Ectodermal cell (in vitro differentiated cells): ENCODE measurements around the gene IER5.
"Not testable (repeated sequence)": the region's sequence is repeated elsewhere in the genome, so short reads cannot be mapped to it uniquely, and the experiment has no call there.

Experiments
- H3K27ac ChIP-seq: 2 replicates; pipeline ENCODE4 v1.7.0; 2013; ENCODE audit warnings: mild to moderate bottlenecking, low read depth, low read length; ENCODE audit not compliant: insufficient read depth, poor library complexity, severe bottlenecking
- H3K27me3 ChIP-seq: 2 replicates; pipeline ENCODE4 v1.7.0; 2013; ENCODE audit warnings: mild to moderate bottlenecking, low read length; ENCODE audit not compliant: insufficient read depth, control insufficient read depth, poor library complexity, severe bottlenecking
- H3K36me3 ChIP-seq: one replicate; pipeline ENCODE4 v1.7.0; 2013; ENCODE audit warnings: low read length; ENCODE audit not compliant: control insufficient read depth, insufficient read depth
- H3K4me1 ChIP-seq: one replicate; pipeline ENCODE4 v1.7.0; 2013; ENCODE audit warnings: low read length; ENCODE audit not compliant: control insufficient read depth, insufficient read depth
- H3K4me3 ChIP-seq: 2 replicates; pipeline ENCODE4 v1.7.0; 2013; ENCODE audit warnings: low read depth, low read length, control low read depth; ENCODE audit not compliant: insufficient read depth
- H3K9me3 ChIP-seq: 2 replicates; pipeline ENCODE4 v1.7.0; 2013; ENCODE audit warnings: mild to moderate bottlenecking, low read length, moderate library complexity; ENCODE audit not compliant: control insufficient read depth
- WGBS, 2 experiments: methylation state at CpG; one replicate each; pipeline ENCODE4 v1.1.7; 2013; ENCODE audit warnings: missing lambda C conversion rate in 2 of 2; 5-methylcytosine and 5-hydroxymethylcytosine counted together

IER5 gene

DNA sequence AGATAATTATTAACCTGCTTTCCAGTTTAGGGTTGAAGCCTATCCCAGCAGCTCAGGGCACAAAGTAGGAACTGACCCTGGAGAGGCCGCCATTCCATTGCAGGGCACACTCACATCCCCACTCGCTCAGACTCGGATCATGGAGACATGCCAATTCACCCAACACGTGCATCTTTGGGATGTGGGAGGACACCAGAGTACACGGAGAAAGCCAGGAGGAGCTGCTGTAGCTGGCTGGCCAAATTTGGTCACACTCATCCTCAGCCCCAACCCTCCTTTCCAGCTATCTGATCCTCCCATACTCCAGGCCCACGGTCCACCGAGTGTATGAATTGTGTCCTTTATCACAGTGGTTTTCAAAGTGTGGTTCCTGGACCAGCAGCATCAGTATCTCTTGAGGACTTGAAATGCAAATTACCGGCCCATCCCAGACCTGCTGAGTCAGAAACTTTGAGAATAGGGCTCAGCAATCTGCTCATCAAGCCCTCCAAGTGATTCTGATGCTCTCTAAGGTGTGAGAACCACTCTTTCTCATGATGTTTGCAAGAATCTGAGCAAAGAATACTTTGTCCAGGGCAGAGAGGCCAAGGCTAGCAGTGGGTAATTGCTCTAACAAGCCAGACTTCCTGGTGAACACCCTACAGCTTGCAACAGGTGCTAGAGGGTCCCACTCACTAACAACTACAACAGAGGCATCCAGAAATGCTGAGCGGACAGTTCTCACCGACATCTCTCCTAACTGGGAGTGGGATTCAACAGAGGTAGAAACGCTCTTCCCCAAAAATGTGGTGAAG lies 26.3 kb downstream of the IER5 start:
- Histone ChIP-seq H3K9me3 (no peaks in the 10 kb centered on the region), H3K36me3 (no peaks in the 10 kb centered on the region), H3K4me3 (no peak overlapping the region), H3K27me3 (no peaks in the 10 kb centered on the region), H3K27ac (no peak overlapping the region), H3K4me1 (peaks cover 33% of the 10 kb centered on the region)
- 94 to 95% methylated on average over 11 of the region's 11 CpGs for WGBS, 2 experiments

DNA sequence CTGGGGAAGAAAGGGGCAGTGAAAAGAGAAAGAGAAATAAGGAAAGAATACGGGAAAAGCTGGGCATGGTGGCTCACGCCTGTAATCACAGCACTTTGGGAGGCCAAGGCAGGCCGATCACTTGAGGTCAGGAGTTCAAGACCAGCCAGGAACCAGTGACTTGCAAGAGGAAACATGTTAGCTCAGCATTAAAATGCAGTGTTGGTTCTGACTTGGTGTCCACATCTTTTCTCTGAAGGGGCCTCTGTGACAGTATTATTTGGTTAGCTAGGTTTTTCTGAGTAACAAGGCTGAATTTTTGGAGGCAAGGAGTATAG lies 26.8 kb downstream of the IER5 start:
- H3K4me3 ChIP-seq, result no peak overlapping the region
- H3K36me3 ChIP-seq, result no peaks in the 10 kb centered on the region
- H3K27ac ChIP-seq, result no peak overlapping the region
- H3K4me1 ChIP-seq, result peaks cover 27% of the 10 kb centered on the region
- WGBS, 2 experiments, result 93 to 94% methylated on average over 3 of the region's 3 CpGs
- no peaks in the 10 kb centered on the region for H3K27me3 ChIP-seq
- H3K9me3 ChIP-seq, result no peaks in the 10 kb centered on the region

DNA sequence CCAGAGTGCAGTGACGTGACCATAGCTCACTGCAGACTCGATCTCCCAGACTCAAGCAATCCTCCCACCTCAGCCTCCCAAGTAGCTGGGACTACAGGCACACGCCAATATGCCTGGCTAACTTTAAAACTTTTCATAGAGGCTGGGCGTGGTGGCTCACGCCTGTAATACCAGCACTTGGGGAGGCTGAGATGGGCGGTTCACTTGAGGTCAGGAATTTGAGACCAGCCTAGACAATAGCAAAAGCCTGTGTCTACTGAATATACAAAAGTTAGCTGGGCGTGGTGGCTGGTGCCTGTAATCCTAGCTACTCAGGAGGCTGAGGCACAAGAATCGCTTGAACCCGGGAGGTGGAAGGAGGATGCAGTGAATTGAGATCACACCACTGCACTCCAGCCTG lies 27.5 kb downstream of the IER5 start:
- H3K9me3 ChIP-seq, result not testable (repeated sequence)
- 92 to 95% methylated on average over 9 of the region's 9 CpGs for WGBS, 2 experiments

DNA sequence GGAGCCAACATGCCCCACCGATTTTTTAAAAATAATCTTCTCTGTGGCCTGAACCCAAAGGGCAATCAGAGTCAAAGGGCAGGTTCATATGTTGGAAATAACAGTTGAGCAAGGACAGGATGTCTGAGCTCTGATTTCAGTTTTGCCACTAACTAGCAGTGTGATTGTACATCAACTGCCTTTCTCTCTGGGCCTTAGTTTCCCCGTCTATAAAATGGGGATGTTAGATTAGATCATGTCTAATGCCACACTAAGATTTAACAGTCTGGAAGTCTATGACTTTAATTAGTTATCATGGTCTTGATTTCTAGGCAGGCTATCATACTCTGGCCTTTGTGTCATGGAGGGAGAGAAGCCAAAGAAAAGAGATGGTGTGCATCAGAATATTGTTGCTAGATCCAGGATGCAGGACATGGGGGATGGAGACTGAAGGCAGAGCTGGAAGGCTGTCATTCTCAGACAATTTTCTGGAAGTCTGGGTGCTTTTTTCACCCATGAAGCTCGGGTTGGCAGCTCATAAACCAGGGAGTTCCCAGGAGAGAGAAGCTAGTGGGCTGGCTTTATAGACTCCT lies 28.4 kb downstream of the IER5 start:
- H3K4me3 ChIP-seq, result no peak overlapping the region
- H3K27ac ChIP-seq, result no peak overlapping the region

More for the DNA sequence above, 27.5 kb downstream of the IER5 start:
- H3K36me3 ChIP-seq, H3K4me3 ChIP-seq, H3K27ac ChIP-seq, H3K27me3 ChIP-seq: not testable (repeated sequence)
- H3K4me1 ChIP-seq, result peaks cover 25% of the 10 kb centered on the region

DNA sequence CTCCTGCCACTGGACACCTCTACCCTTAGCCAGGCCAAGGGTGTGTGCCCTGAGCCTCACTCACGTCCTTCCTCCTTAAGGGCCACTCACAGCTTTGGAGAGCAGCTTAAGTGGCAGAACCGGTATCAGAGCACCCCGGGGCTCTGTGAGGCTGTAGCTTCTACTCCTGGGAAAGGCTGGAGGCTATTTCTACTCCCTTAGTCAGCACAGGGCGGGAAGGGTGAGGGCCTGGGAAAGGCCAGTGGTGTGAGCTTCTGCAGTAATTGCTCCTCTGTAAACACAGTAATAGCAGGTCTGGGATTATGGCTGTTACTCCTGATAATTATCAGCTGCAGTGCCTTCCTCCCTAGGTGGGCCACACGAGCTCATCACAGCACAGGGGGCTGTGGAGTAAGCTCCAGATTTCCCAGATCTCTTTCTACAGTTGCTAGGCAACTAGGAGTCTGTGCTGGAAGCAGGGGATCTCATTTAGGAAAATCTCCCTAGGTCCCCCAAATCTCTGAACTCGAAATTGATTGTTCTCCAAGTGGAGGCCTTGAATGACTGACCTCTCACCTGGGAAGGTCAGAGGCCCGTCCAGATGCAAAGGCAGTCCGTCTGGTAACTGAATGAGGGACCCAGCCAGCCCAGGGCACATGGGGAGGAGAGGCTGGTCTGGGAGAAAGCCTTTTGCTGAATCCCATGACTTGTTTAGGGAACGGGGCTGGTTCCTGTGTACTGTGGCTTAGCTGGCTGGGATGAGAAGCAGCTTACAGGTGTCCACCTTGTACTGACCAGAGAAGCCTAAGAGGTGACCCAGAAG lies 29.3 kb downstream of the IER5 start:
- H3K36me3 ChIP-seq, result no peaks in the 10 kb centered on the region
- H3K27ac ChIP-seq, result peak overlapping the region; percentile 56
- no peaks in the 10 kb centered on the region for H3K27me3 ChIP-seq
- no peak overlapping the region for H3K4me3 ChIP-seq
- WGBS, 2 experiments, result 60 to 64% methylated on average over 9 of the region's 9 CpGs
- peaks cover 25% of the 10 kb centered on the region for H3K4me1 ChIP-seq
- no peaks in the 10 kb centered on the region for H3K9me3 ChIP-seq

More for the DNA sequence above, 28.4 kb downstream of the IER5 start:
- H3K9me3 ChIP-seq, result no peaks in the 10 kb centered on the region
- no peaks in the 10 kb centered on the region for H3K27me3 ChIP-seq
- 88 to 89% methylated on average over 3 of the region's 3 CpGs for WGBS, 2 experiments
- H3K4me1 ChIP-seq, result peaks cover 25% of the 10 kb centered on the region
- no peaks in the 10 kb centered on the region for H3K36me3 ChIP-seq

DNA sequence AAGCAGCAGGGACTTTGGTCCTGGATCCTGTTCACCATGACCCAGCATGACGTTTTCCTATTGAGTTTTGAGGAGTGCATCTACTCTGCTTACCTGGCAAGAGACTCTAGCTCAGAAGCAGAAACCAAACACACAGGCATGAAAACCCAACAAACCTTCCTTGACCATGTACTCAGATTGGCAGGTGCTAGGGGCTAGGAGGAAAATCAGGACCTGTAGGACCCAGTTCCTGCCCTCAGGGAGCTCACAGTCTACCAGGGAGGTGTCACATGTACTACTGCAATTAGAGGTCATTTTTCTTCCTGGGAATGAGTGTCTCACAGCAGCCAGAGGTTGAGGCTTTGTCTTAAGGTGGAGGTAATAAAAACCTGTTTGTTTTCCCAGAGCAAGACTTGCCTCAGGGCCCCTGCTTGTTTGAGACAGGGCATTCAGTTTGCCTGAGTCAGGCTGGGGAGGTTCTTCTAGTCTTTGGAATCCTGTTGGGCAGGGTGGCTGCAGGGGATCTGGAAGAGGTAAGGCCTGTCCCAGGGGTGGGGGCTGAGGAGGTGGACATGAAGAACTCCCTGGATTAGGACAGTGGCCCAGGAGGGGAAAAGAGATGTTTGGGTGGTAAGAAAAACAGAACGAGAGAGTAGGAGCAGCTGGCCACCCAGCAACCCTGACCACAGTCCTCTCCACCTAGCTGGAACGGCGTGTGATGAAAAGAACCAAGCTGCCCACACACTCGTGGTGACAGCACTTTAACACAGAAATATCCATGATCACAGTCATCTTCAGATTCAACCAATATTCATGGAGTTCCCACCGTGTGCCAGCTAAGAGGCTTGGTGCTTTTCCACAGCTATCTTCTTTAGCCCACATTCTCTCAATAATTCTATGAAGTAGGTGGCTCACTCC lies 30.8 kb downstream of the IER5 start:
- H3K4me1 ChIP-seq, result peaks cover 18% of the 10 kb centered on the region
- no peak overlapping the region for H3K27ac ChIP-seq
- H3K4me3 ChIP-seq, result no peak overlapping the region
- 90 to 93% methylated on average over 6 of the region's 6 CpGs for WGBS, 2 experiments
- H3K27me3 ChIP-seq, result no peaks in the 10 kb centered on the region
- no peaks in the 10 kb centered on the region for H3K36me3 ChIP-seq
- H3K9me3 ChIP-seq, result no peaks in the 10 kb centered on the region

DNA sequence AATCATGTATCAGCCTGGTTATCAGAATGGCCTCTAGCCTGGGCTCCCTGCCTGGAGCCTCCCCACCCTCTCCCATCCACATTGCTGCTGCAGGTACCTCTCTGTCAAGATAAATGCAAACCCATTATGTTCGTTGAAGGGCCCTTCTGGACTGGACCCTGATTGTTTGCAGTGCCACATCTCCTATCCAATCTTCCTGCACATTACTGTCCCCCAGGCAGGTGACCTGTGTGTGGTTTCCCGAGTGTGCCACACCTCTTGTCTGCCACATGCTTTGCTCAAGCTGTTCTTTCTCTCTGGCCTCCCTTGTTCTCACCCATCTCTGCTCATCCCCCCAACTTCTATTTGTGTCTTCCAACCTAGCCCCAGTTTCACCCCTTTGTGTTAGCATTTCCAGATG lies 32.4 kb downstream of the IER5 start:
- Histone ChIP-seq H3K9me3 (no peaks in the 10 kb centered on the region), H3K27ac (no peak overlapping the region), H3K27me3 (no peaks in the 10 kb centered on the region), H3K36me3 (no peaks in the 10 kb centered on the region), H3K4me3 (no peak overlapping the region), H3K4me1 (peaks cover 18% of the 10 kb centered on the region)
- WGBS, 2 experiments, result 83 to 85% methylated on average over 2 of the region's 2 CpGs

DNA sequence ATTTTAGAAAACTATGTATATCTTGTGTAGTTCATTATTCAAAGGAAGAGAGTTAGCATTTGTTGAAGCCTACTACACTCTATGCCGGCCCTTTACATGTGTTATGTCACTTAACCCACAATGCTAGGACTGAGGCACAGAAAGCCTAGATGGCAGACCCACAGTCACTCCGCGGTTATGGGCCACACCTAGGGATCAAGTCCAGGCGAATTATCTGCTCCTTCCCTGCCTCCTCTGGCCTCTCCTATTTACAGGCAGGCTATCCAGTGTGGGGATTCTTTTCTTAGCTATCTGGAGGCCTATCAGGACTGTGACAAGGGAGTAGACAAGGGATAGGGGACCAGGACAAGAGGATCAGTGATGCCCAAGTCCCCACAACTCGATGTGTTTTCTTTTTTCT lies 33.0 kb downstream of the IER5 start:
- Histone ChIP-seq H3K9me3 (no peaks in the 10 kb centered on the region), H3K4me1 (peaks cover 20% of the 10 kb centered on the region), H3K36me3 (no peaks in the 10 kb centered on the region), H3K27me3 (no peaks in the 10 kb centered on the region), H3K27ac (no peak overlapping the region), H3K4me3 (no peak overlapping the region)
- 93 to 95% methylated on average over 5 of the region's 5 CpGs for WGBS, 2 experiments

DNA sequence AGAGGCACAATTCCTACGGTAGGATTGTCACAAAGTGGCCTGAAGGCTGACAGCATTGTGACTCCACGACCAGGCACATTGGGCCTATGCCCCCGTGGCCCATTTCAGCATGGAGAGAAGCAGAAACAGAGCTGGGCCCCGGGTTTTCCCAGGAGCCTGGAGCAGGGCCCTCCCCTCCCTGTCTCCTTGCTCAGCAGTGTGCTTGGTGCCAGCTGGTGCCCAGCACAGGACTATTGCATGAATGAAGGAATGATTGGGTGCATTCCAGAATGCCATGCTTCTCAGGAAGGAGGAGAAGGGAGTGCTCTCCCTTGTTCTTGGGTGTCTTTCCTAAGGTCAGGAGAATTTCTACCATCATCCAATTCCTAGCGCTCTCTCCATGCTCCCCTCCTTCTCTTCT lies 33.7 kb downstream of the IER5 start:
- H3K36me3 ChIP-seq, result no peaks in the 10 kb centered on the region
- H3K27ac ChIP-seq, result no peak overlapping the region
- WGBS, 2 experiments, result 92 to 94% methylated on average over 5 of the region's 5 CpGs
- H3K27me3 ChIP-seq, result no peaks in the 10 kb centered on the region
- no peak overlapping the region for H3K4me3 ChIP-seq
- peaks cover 21% of the 10 kb centered on the region for H3K4me1 ChIP-seq
- H3K9me3 ChIP-seq, result no peaks in the 10 kb centered on the region
